ENCODE results near the gene AIP.

The AIP gene

DNA sequence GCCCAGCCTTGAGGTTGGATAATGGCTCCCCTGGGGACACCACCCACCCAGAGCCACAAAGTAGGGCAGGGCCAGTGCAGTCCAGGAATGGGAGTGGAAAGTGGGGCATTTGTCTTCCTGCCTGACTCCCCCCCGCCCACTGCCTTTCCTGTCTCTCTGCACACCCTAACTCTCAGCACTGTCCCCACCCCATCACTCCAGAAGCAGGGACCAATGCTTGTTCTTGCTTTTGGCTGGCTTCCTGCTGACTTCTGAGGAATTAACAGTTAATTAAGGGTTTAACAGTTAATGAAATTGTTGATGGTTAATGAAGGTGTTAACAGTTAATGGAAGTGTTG is 17.6 kb downstream of the AIP start (continued):
- TF ChIP-seq BCL11A (tag by site-specific recombination; IDR thresholded peaks at IDR 0.05; ENCODE audit: low read depth) (no peak), ZNF530 (tag by site-specific recombination; IDR thresholded peaks at IDR 0.05; ENCODE audit: low read depth) (no peak), ZNF280D (tag by site-specific recombination; IDR thresholded peaks at IDR 0.05) (no peak), ZNF707 (tag by site-specific recombination; IDR thresholded peaks at IDR 0.05) (no peak), KLF1 (tag by site-specific recombination; IDR thresholded peaks at IDR 0.05) (peak; percentile 77), ZNF580 (tag by site-specific recombination; IDR thresholded peaks at IDR 0.05) (no peak), ZNF266 (tag by site-specific recombination; IDR thresholded peaks at IDR 0.05; ENCODE audit: low read depth) (no peak), ZNF341 (tag by site-specific recombination; IDR thresholded peaks at IDR 0.05; ENCODE audit: low read depth) (no peak), ZNF792 (tag by site-specific recombination; IDR thresholded peaks at IDR 0.05) (no peak), ZNF423 (tag by site-specific recombination; IDR thresholded peaks at IDR 0.05) (no peak), ZNF169 (tag by site-specific recombination; IDR thresholded peaks at IDR 0.05) (no peak), ZNF19 (tag by site-specific recombination; IDR thresholded peaks at IDR 0.05; ENCODE audit: low read depth) (no peak), ZNF174 (tag by site-specific recombination; IDR thresholded peaks at IDR 0.05) (no peak), ZNF776 (tag by site-specific recombination; IDR thresholded peaks at IDR 0.05; ENCODE audit: borderline replicate concordance) (no peak), OVOL3 (tag by site-specific recombination; IDR thresholded peaks at IDR 0.05) (no peak), MZF1 (tag by site-specific recombination; IDR thresholded peaks at IDR 0.05; ENCODE audit: borderline replicate concordance) (no peak), KLF8 (tag by site-specific recombination; IDR thresholded peaks at IDR 0.05) (no peak), ZNF488 (tag by site-specific recombination; IDR thresholded peaks at IDR 0.05) (no peak), IKZF3 (tag by site-specific recombination; IDR thresholded peaks at IDR 0.05) (no peak), ZNF704 (tag by site-specific recombination; IDR thresholded peaks at IDR 0.05) (no peak), ZFHX2 (tag by site-specific recombination; conservative IDR thresholded peaks at IDR 0.05) (peak; percentile 62), MEIS1 (CRISPR knock-in tag; IDR thresholded peaks at IDR 0.05; ENCODE audit: borderline replicate concordance) (no peak), ZNF302 (tag by site-specific recombination; IDR thresholded peaks at IDR 0.05; ENCODE audit: low read depth) (no peak), ZBTB7A (tag by site-specific recombination; IDR thresholded peaks at IDR 0.05; ENCODE audit: low read depth) (no peak), ZNF645 (tag by site-specific recombination; IDR thresholded peaks at IDR 0.05) (no peak), ZNF394 (tag by site-specific recombination; IDR thresholded peaks at IDR 0.05; ENCODE audit: borderline replicate concordance) (no peak)
- TF ChIP-seq, protein P1, sequence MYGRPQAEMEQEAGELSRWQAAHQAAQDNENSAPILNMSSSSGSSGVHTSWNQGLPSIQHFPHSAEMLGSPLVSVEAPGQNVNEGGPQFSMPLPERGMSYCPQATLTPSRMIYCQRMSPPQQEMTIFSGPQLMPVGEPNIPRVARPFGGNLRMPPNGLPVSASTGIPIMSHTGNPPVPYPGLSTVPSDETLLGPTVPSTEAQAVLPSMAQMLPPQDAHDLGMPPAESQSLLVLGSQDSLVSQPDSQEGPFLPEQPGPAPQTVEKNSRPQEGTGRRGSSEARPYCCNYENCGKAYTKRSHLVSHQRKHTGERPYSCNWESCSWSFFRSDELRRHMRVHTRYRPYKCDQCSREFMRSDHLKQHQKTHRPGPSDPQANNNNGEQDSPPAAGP (tag by site-specific recombination; IDR thresholded peaks at IDR 0.05) = 0 out of 2 replicates have a peak, but pooled peaks have one; percentile 29
- TF ChIP-seq, protein P2, sequence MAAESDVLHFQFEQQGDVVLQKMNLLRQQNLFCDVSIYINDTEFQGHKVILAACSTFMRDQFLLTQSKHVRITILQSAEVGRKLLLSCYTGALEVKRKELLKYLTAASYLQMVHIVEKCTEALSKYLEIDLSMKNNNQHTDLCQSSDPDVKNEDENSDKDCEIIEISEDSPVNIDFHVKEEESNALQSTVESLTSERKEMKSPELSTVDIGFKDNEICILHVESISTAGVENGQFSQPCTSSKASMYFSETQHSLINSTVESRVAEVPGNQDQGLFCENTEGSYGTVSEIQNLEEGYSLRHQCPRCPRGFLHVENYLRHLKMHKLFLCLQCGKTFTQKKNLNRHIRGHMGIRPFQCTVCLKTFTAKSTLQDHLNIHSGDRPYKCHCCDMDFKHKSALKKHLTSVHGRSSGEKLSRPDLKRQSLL (tag by site-specific recombination; IDR thresholded peaks at IDR 0.05) = no peak
- TF ChIP-seq, protein P3, sequence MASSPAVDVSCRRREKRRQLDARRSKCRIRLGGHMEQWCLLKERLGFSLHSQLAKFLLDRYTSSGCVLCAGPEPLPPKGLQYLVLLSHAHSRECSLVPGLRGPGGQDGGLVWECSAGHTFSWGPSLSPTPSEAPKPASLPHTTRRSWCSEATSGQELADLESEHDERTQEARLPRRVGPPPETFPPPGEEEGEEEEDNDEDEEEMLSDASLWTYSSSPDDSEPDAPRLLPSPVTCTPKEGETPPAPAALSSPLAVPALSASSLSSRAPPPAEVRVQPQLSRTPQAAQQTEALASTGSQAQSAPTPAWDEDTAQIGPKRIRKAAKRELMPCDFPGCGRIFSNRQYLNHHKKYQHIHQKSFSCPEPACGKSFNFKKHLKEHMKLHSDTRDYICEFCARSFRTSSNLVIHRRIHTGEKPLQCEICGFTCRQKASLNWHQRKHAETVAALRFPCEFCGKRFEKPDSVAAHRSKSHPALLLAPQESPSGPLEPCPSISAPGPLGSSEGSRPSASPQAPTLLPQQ (tag by site-specific recombination; IDR thresholded peaks at IDR 0.05) = no peak
- TF ChIP-seq, protein P4, sequence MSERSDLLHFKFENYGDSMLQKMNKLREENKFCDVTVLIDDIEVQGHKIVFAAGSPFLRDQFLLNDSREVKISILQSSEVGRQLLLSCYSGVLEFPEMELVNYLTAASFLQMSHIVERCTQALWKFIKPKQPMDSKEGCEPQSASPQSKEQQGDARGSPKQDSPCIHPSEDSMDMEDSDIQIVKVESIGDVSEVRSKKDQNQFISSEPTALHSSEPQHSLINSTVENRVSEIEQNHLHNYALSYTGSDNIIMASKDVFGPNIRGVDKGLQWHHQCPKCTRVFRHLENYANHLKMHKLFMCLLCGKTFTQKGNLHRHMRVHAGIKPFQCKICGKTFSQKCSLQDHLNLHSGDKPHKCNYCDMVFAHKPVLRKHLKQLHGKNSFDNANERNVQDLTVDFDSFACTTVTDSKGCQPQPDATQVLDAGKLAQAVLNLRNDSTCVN (tag by site-specific recombination; optimal IDR thresholded peaks at IDR 0.05) = no peak

All from HEK293 (cell line).